ENCODE measurements around the gene S100B. TPM values are rescaled to one million over a fixed set of nuclear protein-coding genes. Genes with fewer than 3 reads are reported as not detected.

Gene S100B
- total and polyA plus RNA-seq, 2 donors (not counting 3 experiments of a cell fraction or from before 2014, with no cell fraction given): not detected

- intact Hi-C loops (cut with micrococcal nuclease): no loop called here
- no TSS peak for BruUV-seq (replicated peaks)
- FAIRE-seq: no peak
- TF ChIP-seq JUN (IDR thresholded peaks at IDR 0.05; ENCODE audit: borderline replicate concordance, insufficient read depth, insufficient read length, low read depth) (no peak), MYC (IDR thresholded peaks at IDR 0.05; ENCODE audit: low read depth, low read length) (no peak), FOS (IDR thresholded peaks at IDR 0.05; ENCODE audit: borderline replicate concordance, insufficient read depth, low read length) (no peak), MAX (IDR thresholded peaks at IDR 0.05; ENCODE audit: insufficient read depth, insufficient read length) (no peak), GATA2 (IDR thresholded peaks at IDR 0.05; ENCODE audit: insufficient read depth, insufficient read length, low read depth, low read length) (no peak), EZH2 (IDR thresholded peaks at IDR 0.05; ENCODE audit: borderline replicate concordance, low read depth, low read length, severe bottlenecking) (no peak), POLR2AphosphoS5 (IDR thresholded peaks at IDR 0.05; ENCODE audit: insufficient read depth, low read depth, low read length) (no peak), CTCF (IDR thresholded peaks at IDR 0.05; ENCODE audit: extremely low read depth in 1 of 2, insufficient read depth in 1 of 2, low read depth in 1 of 2, low read length in 2 of 2) (no peak), POLR2A (IDR thresholded peaks at IDR 0.05; ENCODE audit: low read depth, low read length) (no peak)
- dilution Hi-C loops (cut with MboI; ENCODE audit: extremely low pct_ligation_motif_present, low sequenced_read_pairs): no loop called here
- Histone ChIP-seq H4K20me1 (replicated peaks; ENCODE audit: control insufficient read depth, extremely low read depth, insufficient read depth, low read length) (no peaks in the 10 kb centered on the region), H3K4me1 (ENCODE audit: control insufficient read depth, extremely low read depth, insufficient read depth, low read length) (no peaks in the 10 kb centered on the region), H3K36me3 (ENCODE audit: control insufficient read depth in 2 of 2, extremely low read depth in 1 of 2, insufficient read depth in 2 of 2, low read length in 2 of 2) (peaks cover 43 to 55% of the 10 kb centered on the region in 2 experiments), H3K9me1 (replicated peaks; ENCODE audit: control insufficient read depth, extremely low read depth, insufficient read depth, low read length) (no peaks in the 10 kb centered on the region), H3K9ac (replicated peaks; ENCODE audit: extremely low read depth, insufficient read depth, low read length) (no peak overlapping the region), H3K27ac (ENCODE audit: insufficient read depth, low read depth, low read length) (no peak overlapping the region), H2AFZ (ENCODE audit: low read depth, low read length) (no peak overlapping the region), H3K4me3 (replicated peaks in 1 of 3; ENCODE audit: insufficient read depth in 1 of 3, low read depth in 1 of 3, low read length in 3 of 3) (no peak overlapping the region), H3K27me3 (ENCODE audit: control insufficient read depth in 2 of 2, insufficient read depth in 2 of 2, low read length in 2 of 2) (no peaks in the 10 kb centered on the region), H3K79me2 (ENCODE audit: control insufficient read depth, insufficient read depth, low read length) (peaks cover 20% of the 10 kb centered on the region), H3K9me3 (replicated peaks; ENCODE audit: control insufficient read depth, insufficient read depth, low read length) (no peaks in the 10 kb centered on the region), H3K4me2 (ENCODE audit: insufficient read depth, low read length) (no peak overlapping the region)
- POLR2A ChIA-PET: no interaction called here
- CTCF ChIA-PET: no interaction called here
- DNase-seq (ENCODE audit: low read depth, low spot score): no peak
These were observed 45.7 kb upstream of the S100B start for GRCh38 chr21:46650476-46651098.

All from endothelial cell of umbilical vein (primary cell).